Activated naive CD4-positive, alpha-beta T cell treated with anti-CD3 and anti-CD28 coated beads for 36 hours (primary cell): ENCODE results near the gene KIF4A. TPM values are rescaled to one million over a fixed set of nuclear protein-coding genes. Genes with fewer than 3 reads are reported as not detected.
"Not testable (repeated sequence)": the region's sequence is repeated elsewhere in the genome, so short reads cannot be mapped to it uniquely, and the experiment has no call there.

Source experiments
- CTCF ChIA-PET: fragments of 350-600 bp; sonication (Branson Sonifier 250); formaldehyde crosslinking; loops from one replicate; lab custom pipeline; 2021; ENCODE audit warnings: antibody characterized with exemption; lab: Charles Lee
- DNase-seq: peaks from one replicate; pipeline ENCODE4 v3.0.0-alpha.2; 2020
- H3K27ac Mint-ChIP-seq: one replicate; pipeline ENCODE4 v1.8.0; 2021; ENCODE audit warnings: mild to moderate bottlenecking, mixed read lengths
- H3K27me3 Mint-ChIP-seq: one replicate; pipeline ENCODE4 v1.8.0; 2021; ENCODE audit warnings: low read depth, mixed read lengths
- H3K36me3 Mint-ChIP-seq: one replicate; pipeline ENCODE4 v1.8.0; 2021; ENCODE audit warnings: low read depth, mixed read lengths
- H3K4me1 Mint-ChIP-seq: one replicate; pipeline ENCODE4 v1.8.0; 2021; ENCODE audit warnings: low read depth, mixed read lengths
- H3K4me3 Mint-ChIP-seq: one replicate; pipeline ENCODE4 v1.8.0; 2021; ENCODE audit warnings: mild to moderate bottlenecking, moderate library complexity, mixed read lengths
- H3K9me3 Mint-ChIP-seq: one replicate; pipeline ENCODE4 v1.8.0; 2021; ENCODE audit warnings: mixed read lengths
- intact Hi-C: fragments of 100-400 bp; cut with micrococcal nuclease; formaldehyde crosslinking; loops from one replicate; pipeline ENCODE4 v1.15.1; 2023
- total RNA-seq, 2 experiments: library from RNA; stranded (reverse); gene quantifications; one replicate each; pipeline ENCODE4 v1.2.3, GENCODE V29; 2021

KIF4A gene
- total RNA-seq, 2 experiments from 2014 or later = 27.1 to 29.6 TPM

- peaks cover 5% of the 10 kb centered on the region for H3K4me1 Mint-ChIP-seq
- CTCF ChIA-PET = no interaction called here
- peaks cover 3% of the 10 kb centered on the region for H3K36me3 Mint-ChIP-seq
- no peak overlapping the region for H3K4me3 Mint-ChIP-seq
- H3K9me3 Mint-ChIP-seq = no peaks in the 10 kb centered on the region
- intact Hi-C loops = no loop called here
- no peak overlapping the region for H3K27ac Mint-ChIP-seq
- no peak for DNase-seq
- no peaks in the 10 kb centered on the region for H3K27me3 Mint-ChIP-seq
These were observed 3.7 kb downstream of the KIF4A start for GRCh38 chrX:70293621-70294020.

GRCh38 chrX:70301716-70302115, 11.8 kb downstream of the KIF4A start:
- CTCF ChIA-PET = no interaction called here
- intact Hi-C loops = no loop called here
- H3K9me3 Mint-ChIP-seq = no peaks in the 10 kb centered on the region
- no peaks in the 10 kb centered on the region for H3K27me3 Mint-ChIP-seq
- H3K4me3 Mint-ChIP-seq = no peak overlapping the region
- no peaks in the 10 kb centered on the region for H3K4me1 Mint-ChIP-seq
- DNase-seq = no peak
- H3K27ac Mint-ChIP-seq = no peak overlapping the region
- H3K36me3 Mint-ChIP-seq = peaks cover 21% of the 10 kb centered on the region

- CTCF ChIA-PET = no interaction called here
- intact Hi-C loops = no loop called here
- DNase-seq = no peak
- Mint-ChIP-seq H3K36me3 (peaks cover 3% of the 10 kb centered on the region), H3K4me1 (no peaks in the 10 kb centered on the region), H3K4me3 (no peak overlapping the region), H3K27ac (no peak overlapping the region), H3K27me3 (no peaks in the 10 kb centered on the region), H3K9me3 (no peaks in the 10 kb centered on the region)
These were observed 23.6 kb downstream of the KIF4A start for GRCh38 chrX:70313503-70313902.

GRCh38 chrX:70322784-70323183, 32.9 kb downstream of the KIF4A start:
- no peaks in the 10 kb centered on the region for H3K4me1 Mint-ChIP-seq
- H3K4me3 Mint-ChIP-seq = no peak overlapping the region
- no peaks in the 10 kb centered on the region for H3K9me3 Mint-ChIP-seq
- intact Hi-C loops = no loop called here
- no peaks in the 10 kb centered on the region for H3K36me3 Mint-ChIP-seq
- CTCF ChIA-PET = no interaction called here
- no peaks in the 10 kb centered on the region for H3K27me3 Mint-ChIP-seq
- no peak for DNase-seq
- no peak overlapping the region for H3K27ac Mint-ChIP-seq

- H3K27me3 Mint-ChIP-seq, H3K4me3 Mint-ChIP-seq, DNase-seq, H3K4me1 Mint-ChIP-seq, H3K9me3 Mint-ChIP-seq, CTCF ChIA-PET, H3K27ac Mint-ChIP-seq, H3K36me3 Mint-ChIP-seq, intact Hi-C loops: not testable (repeated sequence)
These were observed 33.7 kb downstream of the KIF4A start for GRCh38 chrX:70323628-70324027.

GRCh38 chrX:70324326-70324725, 34.4 kb downstream of the KIF4A start:
- no peak overlapping the region for H3K27ac Mint-ChIP-seq
- intact Hi-C loops = no loop called here
- H3K27me3 Mint-ChIP-seq = no peaks in the 10 kb centered on the region
- no peaks in the 10 kb centered on the region for H3K9me3 Mint-ChIP-seq
- no peak overlapping the region for H3K4me3 Mint-ChIP-seq
- DNase-seq = no peak
- CTCF ChIA-PET = no interaction called here
- H3K36me3 Mint-ChIP-seq = no peaks in the 10 kb centered on the region
- no peaks in the 10 kb centered on the region for H3K4me1 Mint-ChIP-seq

GRCh38 chrX:70331161-70331560, 41.3 kb downstream of the KIF4A start:
- Mint-ChIP-seq H3K4me1 (no peaks in the 10 kb centered on the region), H3K36me3 (no peaks in the 10 kb centered on the region), H3K27me3 (no peaks in the 10 kb centered on the region), H3K4me3 (no peak overlapping the region), H3K9me3 (no peaks in the 10 kb centered on the region), H3K27ac (no peak overlapping the region)
- CTCF ChIA-PET = no interaction called here
- no peak for DNase-seq
- intact Hi-C loops = no loop called here

GRCh38 chrX:70332600-70332999, 42.7 kb downstream of the KIF4A start:
- H3K36me3 Mint-ChIP-seq = no peaks in the 10 kb centered on the region
- CTCF ChIA-PET = no interaction called here
- H3K4me1 Mint-ChIP-seq = peaks cover 5% of the 10 kb centered on the region
- no peak for DNase-seq
- no peak overlapping the region for H3K27ac Mint-ChIP-seq
- no peaks in the 10 kb centered on the region for H3K9me3 Mint-ChIP-seq
- H3K27me3 Mint-ChIP-seq = no peaks in the 10 kb centered on the region
- H3K4me3 Mint-ChIP-seq = no peak overlapping the region
- intact Hi-C loops = no loop called here

GRCh38 chrX:70336767-70337166, 46.9 kb downstream of the KIF4A start:
- CTCF ChIA-PET = no interaction called here
- Mint-ChIP-seq H3K27ac (no peak overlapping the region), H3K9me3 (no peaks in the 10 kb centered on the region), H3K4me1 (peaks cover 5% of the 10 kb centered on the region), H3K4me3 (no peak overlapping the region), H3K36me3 (peaks cover 2% of the 10 kb centered on the region), H3K27me3 (no peaks in the 10 kb centered on the region)
- intact Hi-C loops = no loop called here
- DNase-seq = no peak

- Mint-ChIP-seq H3K4me3 (no peak overlapping the region), H3K4me1 (peaks cover 5% of the 10 kb centered on the region), H3K27ac (no peak overlapping the region), H3K27me3 (no peaks in the 10 kb centered on the region), H3K36me3 (peaks cover 7% of the 10 kb centered on the region), H3K9me3 (no peaks in the 10 kb centered on the region)
- DNase-seq = no peak
- intact Hi-C loops = no loop called here
- CTCF ChIA-PET = interaction anchor here (0.6 kb wide), 1 partner anchor 48 kb away, joined by 3 read pairs; the partner anchor contains the start of genes KIF4A and PDZD11
These were observed 48.4 kb downstream of the KIF4A start for GRCh38 chrX:70338290-70338689.

- Mint-ChIP-seq H3K9me3 (peaks cover 2% of the 10 kb centered on the region), H3K36me3 (peaks cover 25% of the 10 kb centered on the region), H3K27ac (no peak overlapping the region), H3K4me1 (no peaks in the 10 kb centered on the region), H3K4me3 (no peak overlapping the region), H3K27me3 (no peaks in the 10 kb centered on the region)
- intact Hi-C loops = no loop called here
- DNase-seq = no peak
- CTCF ChIA-PET = interaction anchor here (0.6 to 1.4 kb wide), 3 partner anchors 9 to 976 kb away, joined by 3 read pairs; no protein-coding TSS in a partner anchor
These were observed 53.5 kb downstream of the KIF4A start for GRCh38 chrX:70343435-70343834.

GRCh38 chrX:70346418-70347070, 56.6 kb downstream of the KIF4A start:
- H3K27me3 Mint-ChIP-seq = no peaks in the 10 kb centered on the region
- H3K27ac Mint-ChIP-seq = no peak overlapping the region
- intact Hi-C loops = no loop called here
- H3K4me3 Mint-ChIP-seq = no peak overlapping the region
- no peaks in the 10 kb centered on the region for H3K4me1 Mint-ChIP-seq
- CTCF ChIA-PET = no interaction called here
- H3K9me3 Mint-ChIP-seq = peaks cover 2% of the 10 kb centered on the region
- DNase-seq = no peak
- H3K36me3 Mint-ChIP-seq = peaks cover 31% of the 10 kb centered on the region

GRCh38 chrX:70348825-70349224, 58.9 kb downstream of the KIF4A start:
- intact Hi-C loops, DNase-seq, H3K4me1 Mint-ChIP-seq, H3K27ac Mint-ChIP-seq, H3K9me3 Mint-ChIP-seq, H3K4me3 Mint-ChIP-seq, CTCF ChIA-PET, H3K27me3 Mint-ChIP-seq: not testable (repeated sequence)
- H3K36me3 Mint-ChIP-seq = peaks cover 21% of the 10 kb centered on the region
